Brain microvascular endothelial cell (primary cell): ENCODE measurements around the gene YOD1.
A peak's percentile ranks its signal among the peaks of the same experiment; 100 is the strongest.

ENCODE experiments used
- DNase-seq: peaks from one replicate; pipeline ENCODE4 v3.0.0-alpha.2; 2020
- H3K27ac ChIP-seq: fragments of 250-450 bp; sonication (Bioruptor Pico); 2 replicates; pipeline ENCODE4 v1.5.1; 2020; ENCODE audit warnings: mild to moderate bottlenecking, moderate library complexity
- H3K27me3 ChIP-seq: fragments of 250-450 bp; sonication (Bioruptor Pico); replicated peaks from 2 replicates; pipeline ENCODE4 v1.5.1; 2020; ENCODE audit warnings: mild to moderate bottlenecking
- H3K36me3 ChIP-seq: fragments of 250-450 bp; sonication (Bioruptor Pico); replicated peaks from 2 replicates; pipeline ENCODE4 v1.5.1; 2020; ENCODE audit warnings: mild to moderate bottlenecking
- H3K4me3 ChIP-seq: 2 replicates; pipeline ENCODE4 v1.5.1; 2011; ENCODE audit warnings: low read depth, mild to moderate bottlenecking, control low read depth, low read length, moderate library complexity
- CTCF ChIP-seq: IDR thresholded peaks from 2 replicates; pipeline ENCODE4 v1.5.1; 2011; ENCODE audit warnings: low read depth, mild to moderate bottlenecking, moderate library complexity, low read length, control low read depth, inconsistent platforms; ENCODE audit errors: missing control alignments
- in situ Hi-C: cut with HindIII; loops from 2 replicates; pipeline ENCODE4 v1.10.0; 2017; ENCODE audit warnings: low sequenced_read_pairs, low pct_ligation_motif_present

YOD1 gene

GRCh38 chr1:207081806-207082205 is 30.8 kb upstream of the YOD1 start:
- in situ Hi-C loops: loop anchor here (25.0 kb wide), 1 partner anchor 330 kb away; no protein-coding TSS in a partner anchor
- Histone ChIP-seq H3K36me3 (no peaks in the 10 kb centered on the region), H3K4me3 (no peak overlapping the region), H3K27me3 (no peaks in the 10 kb centered on the region), H3K27ac (no peak overlapping the region)
- no peak for TF ChIP-seq CTCF
- no peak for DNase-seq

GRCh38 chr1:207081088-207081487 is 30.1 kb upstream of the YOD1 start:
- no peak for TF ChIP-seq CTCF
- Histone ChIP-seq H3K4me3 (no peak overlapping the region), H3K36me3 (no peaks in the 10 kb centered on the region), H3K27ac (no peak overlapping the region), H3K27me3 (no peaks in the 10 kb centered on the region)
- in situ Hi-C loops: loop anchor here (25.0 kb wide), 1 partner anchor 331 kb away; no protein-coding TSS in a partner anchor
- DNase-seq: no peak

GRCh38 chr1:207079706-207080241 is 28.8 kb upstream of the YOD1 start:
- H3K36me3 ChIP-seq: no peaks in the 10 kb centered on the region
- H3K27me3 ChIP-seq: no peaks in the 10 kb centered on the region
- DNase-seq: no peak
- in situ Hi-C loops: loop anchor here (25.0 kb wide), 1 partner anchor 333 kb away; no protein-coding TSS in a partner anchor
- H3K4me3 ChIP-seq: no peak overlapping the region
- TF ChIP-seq CTCF: no peak
- H3K27ac ChIP-seq: no peak overlapping the region

- Histone ChIP-seq H3K36me3 (no peaks in the 10 kb centered on the region), H3K27me3 (no peaks in the 10 kb centered on the region), H3K4me3 (no peak overlapping the region), H3K27ac (no peak overlapping the region)
- no peak for DNase-seq
- in situ Hi-C loops: loop anchor here (25.0 kb wide), 1 partner anchor 334 kb away; no protein-coding TSS in a partner anchor
- no peak for TF ChIP-seq CTCF
Measured at GRCh38 chr1:207078578-207079132, 27.6 kb upstream of the YOD1 start.

- Histone ChIP-seq H3K4me3 (no peak overlapping the region), H3K27me3 (no peaks in the 10 kb centered on the region), H3K36me3 (no peaks in the 10 kb centered on the region), H3K27ac (no peak overlapping the region)
- in situ Hi-C loops: loop anchor here (25.0 kb wide), 1 partner anchor 335 kb away; no protein-coding TSS in a partner anchor
- DNase-seq: peak; percentile 81
- TF ChIP-seq CTCF: peak; percentile 93
Measured at GRCh38 chr1:207077470-207078377, 26.7 kb upstream of the YOD1 start.
